CD4-positive, alpha-beta memory T cell (primary cell): ENCODE data around the gene TMEM106C. TPM values are rescaled to one million over a fixed set of nuclear protein-coding genes. Genes with fewer than 3 reads are reported as not detected.
A peak's percentile ranks its signal among the peaks of the same experiment; 100 is the strongest.

ENCODE experiments used
- CTCF ChIA-PET: fragments of 350-600 bp; sonication (Branson Sonifier 250); formaldehyde crosslinking; loops from one replicate; lab custom pipeline; 2021; ENCODE audit warnings: inconsistent platforms; ENCODE audit not compliant: partially characterized antibody; lab: Charles Lee
- POLR2A ChIA-PET: fragments of 350-600 bp; sonication (Branson Sonifier 250); formaldehyde crosslinking; loops from one replicate; lab custom pipeline; 2021; ENCODE audit not compliant: partially characterized antibody; lab: Charles Lee
- DNase-seq, 5 donors: peaks; one replicate each; pipeline versions ENCODE4 v3.0.0 to v3.0.0-alpha.2; 2020 to 2022; ENCODE audit warnings: mixed read lengths in 1 of 5
- H3K27ac ChIP-seq: one replicate; pipeline ENCODE4 v1.7.0; 2013; ENCODE audit warnings: low read depth, low read length
- H3K27me3 ChIP-seq: 2 replicates; pipeline ENCODE4 v1.7.0; 2013; ENCODE audit warnings: mild to moderate bottlenecking, low read length, moderate library complexity; ENCODE audit not compliant: insufficient read depth
- H3K36me3 ChIP-seq: 2 replicates; pipeline ENCODE4 v1.7.0; 2013; ENCODE audit warnings: mild to moderate bottlenecking, low read length, moderate library complexity; ENCODE audit not compliant: insufficient read depth
- H3K4me1 ChIP-seq: 2 replicates; pipeline ENCODE4 v1.7.0; 2013; ENCODE audit warnings: mild to moderate bottlenecking, low read length, moderate library complexity; ENCODE audit not compliant: insufficient read depth
- H3K4me3 ChIP-seq, 2 donors: one replicate each; pipeline ENCODE4 v1.7.0; 2013; ENCODE audit warnings: low read length in 2 of 2, mild to moderate bottlenecking in 1 of 2
- H3K9me3 ChIP-seq, 2 donors: one replicate each; pipeline ENCODE4 v1.7.0; 2013; ENCODE audit warnings: low read length in 2 of 2, control low read depth in 1 of 2; ENCODE audit not compliant: control insufficient read depth in 1 of 2
- H3K27ac Mint-ChIP-seq, 7 donors: one replicate each; pipeline ENCODE4 v1.8.0; 2020 to 2021; ENCODE audit warnings: mixed read lengths in 7 of 7, mild to moderate bottlenecking in 6 of 7, inconsistent platforms in 3 of 7, moderate library complexity in 3 of 7
- H3K27me3 Mint-ChIP-seq, 2 donors: one replicate each; pipeline ENCODE4 v1.8.0; 2020 to 2021; ENCODE audit warnings: mixed read lengths in 2 of 2
- H3K36me3 Mint-ChIP-seq, 2 donors: one replicate each; pipeline ENCODE4 v1.8.0; 2020 to 2021; ENCODE audit warnings: mixed read lengths in 2 of 2, inconsistent platforms in 1 of 2, mild to moderate bottlenecking in 1 of 2
- H3K4me1 Mint-ChIP-seq, 4 donors: one replicate each; pipeline ENCODE4 v1.8.0; 2020 to 2021; ENCODE audit warnings: mixed read lengths in 4 of 4, mild to moderate bottlenecking in 1 of 4
- H3K4me3 Mint-ChIP-seq, 8 donors: one replicate each; pipeline ENCODE4 v1.8.0; 2020 to 2021; ENCODE audit warnings: mixed read lengths in 8 of 8, mild to moderate bottlenecking in 7 of 8, moderate library complexity in 6 of 8, inconsistent platforms in 3 of 8
- H3K9me3 Mint-ChIP-seq, 8 donors: one replicate each; pipeline ENCODE4 v1.8.0; 2020 to 2021; ENCODE audit warnings: mixed read lengths in 8 of 8, mild to moderate bottlenecking in 5 of 8, inconsistent platforms in 3 of 8, moderate library complexity in 1 of 8
- intact Hi-C: fragments of 100-400 bp; cut with micrococcal nuclease; formaldehyde crosslinking; loops from one replicate; pipeline ENCODE4 v1.15.1; 2023
- polyA plus RNA-seq, 2 donors: library from polyadenylated mRNA; unstranded; fragments of 300-500 nt; fragmentation: Illumina TruSeq; gene quantifications; one replicate each; pipeline ENCODE4 v1.2.3, GENCODE V29; 2021
- total RNA-seq, 2 experiments: library from RNA; stranded (reverse); gene quantifications; one replicate each; pipeline ENCODE4 v1.2.3, GENCODE V29; 2021

Gene TMEM106C
- total and polyA plus RNA-seq, 4 experiments from 2014 or later = 42.5 to 77.4 (median 44.6) TPM

DNA sequence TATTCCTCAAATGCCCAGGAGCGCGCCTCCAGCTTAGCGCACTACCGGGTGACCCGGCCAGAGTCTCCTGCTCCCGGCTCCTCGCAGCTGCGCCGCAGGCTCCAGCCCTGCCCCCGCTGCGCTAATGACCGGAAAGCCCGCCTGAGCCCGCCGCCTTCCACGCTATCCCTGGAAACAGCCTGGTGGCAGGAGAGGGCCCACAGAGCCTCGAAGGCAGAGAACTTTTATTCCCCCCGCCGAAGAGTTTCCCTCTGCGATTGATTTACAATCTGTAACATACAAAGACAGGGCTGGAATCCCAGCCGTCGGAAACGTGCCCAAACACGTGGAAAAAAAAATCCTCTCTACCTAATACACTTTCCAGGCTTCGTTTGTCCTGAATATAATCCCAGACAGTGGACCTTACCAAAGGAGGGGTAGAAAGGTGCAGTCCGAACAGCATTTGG lies 39.4 kb downstream of the TMEM106C start:
- peak overlapping the region; percentile 46 to 88 (median 77) for H3K4me3 Mint-ChIP-seq
- intact Hi-C loops = no loop called here
- POLR2A ChIA-PET = interaction anchor here (1.1 kb wide), 1 partner anchor 99 kb away, joined by 3 read pairs; no protein-coding TSS in a partner anchor

DNA sequence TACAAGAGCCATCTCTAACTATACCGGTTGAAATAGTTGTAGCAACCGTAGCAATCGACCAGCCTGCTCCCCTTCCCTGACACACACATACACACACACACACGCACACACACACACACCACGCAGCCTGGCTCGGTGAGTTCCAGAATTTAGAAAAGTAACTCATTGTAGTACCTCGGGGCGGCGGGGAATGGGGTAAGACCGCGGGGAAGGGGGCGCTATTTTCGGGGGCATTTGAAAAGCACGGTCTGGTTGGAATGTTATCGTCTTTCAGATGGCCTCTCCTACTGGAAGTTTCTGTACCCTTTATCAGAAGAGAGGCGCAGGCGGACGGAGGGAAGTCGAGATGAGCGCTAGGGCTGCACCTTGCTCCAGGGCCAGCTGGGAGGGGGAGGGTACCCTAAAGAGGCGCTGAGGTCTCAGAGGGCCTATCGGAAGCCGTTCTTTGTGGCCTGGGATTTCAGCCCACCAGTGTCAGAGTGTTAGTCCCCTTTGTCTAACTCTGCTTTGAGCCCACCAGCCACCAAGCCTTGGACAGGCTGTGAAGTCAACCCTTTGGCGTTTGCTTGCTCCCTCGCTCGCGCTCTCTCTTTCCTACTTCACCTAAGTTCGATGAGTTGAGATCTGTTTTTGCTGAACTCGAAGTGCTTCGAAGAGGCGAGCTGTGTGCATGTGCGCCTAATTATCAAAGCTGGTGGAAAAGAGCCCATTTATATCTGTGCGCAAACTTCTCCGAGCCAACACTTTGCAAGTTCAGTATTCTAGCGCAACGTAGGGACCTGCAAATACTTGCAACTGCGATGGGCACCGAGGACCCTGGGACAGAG lies 40.0 kb downstream of the TMEM106C start:
- DNase-seq = peak in 2 of 5 donors; percentile 20 to 24
- H3K36me3 ChIP-seq = no peaks in the 10 kb centered on the region
- H3K9me3 ChIP-seq = no peaks in the 10 kb centered on the region
- H3K4me3 ChIP-seq = peak overlapping the region in 1 of 2 donors; percentile 26
- CTCF ChIA-PET = no interaction called here
- peaks cover 44% of the 10 kb centered on the region for H3K4me1 ChIP-seq
- intact Hi-C loops = no loop called here
- H3K36me3 Mint-ChIP-seq = no peaks in the 10 kb centered on the region
- peak overlapping the region in 2 of 7 donors; percentile 45 to 68 for H3K27ac Mint-ChIP-seq
- no peak overlapping the region for H3K27ac ChIP-seq
- peaks cover 25 to 44% (median 35%) of the 10 kb centered on the region in 4 donors for H3K4me1 Mint-ChIP-seq
- H3K9me3 Mint-ChIP-seq = peaks cover 0 to 2% (median 0%) of the 10 kb centered on the region in 8 donors
- H3K27me3 ChIP-seq = peaks cover 66% of the 10 kb centered on the region
- H3K27me3 Mint-ChIP-seq = peaks cover 69 to 70% of the 10 kb centered on the region in 2 donors
- H3K4me3 Mint-ChIP-seq = peak overlapping the region; percentile 71 to 88 (median 77)
- POLR2A ChIA-PET = interaction anchor here (1.1 kb wide), 1 partner anchor 100 kb away, joined by 3 read pairs; no protein-coding TSS in a partner anchor

More for the DNA sequence above, 39.4 kb downstream of the TMEM106C start:
- Histone ChIP-seq H3K27me3 (peaks cover 64% of the 10 kb centered on the region), H3K4me1 (peaks cover 44% of the 10 kb centered on the region), H3K9me3 (no peaks in the 10 kb centered on the region), H3K27ac (no peak overlapping the region), H3K36me3 (no peaks in the 10 kb centered on the region), H3K4me3 (peak overlapping the region in 1 of 2 donors; percentile 34)
- Mint-ChIP-seq H3K27ac (peak overlapping the region in 1 of 7 donors; percentile 68), H3K27me3 (peaks cover 64 to 74% of the 10 kb centered on the region in 2 donors), H3K9me3 (peaks cover 0 to 2% (median 0%) of the 10 kb centered on the region in 8 donors), H3K4me1 (peaks cover 25 to 44% (median 35%) of the 10 kb centered on the region in 4 donors), H3K36me3 (no peaks in the 10 kb centered on the region)
- no peak for DNase-seq
- CTCF ChIA-PET = no interaction called here

DNA sequence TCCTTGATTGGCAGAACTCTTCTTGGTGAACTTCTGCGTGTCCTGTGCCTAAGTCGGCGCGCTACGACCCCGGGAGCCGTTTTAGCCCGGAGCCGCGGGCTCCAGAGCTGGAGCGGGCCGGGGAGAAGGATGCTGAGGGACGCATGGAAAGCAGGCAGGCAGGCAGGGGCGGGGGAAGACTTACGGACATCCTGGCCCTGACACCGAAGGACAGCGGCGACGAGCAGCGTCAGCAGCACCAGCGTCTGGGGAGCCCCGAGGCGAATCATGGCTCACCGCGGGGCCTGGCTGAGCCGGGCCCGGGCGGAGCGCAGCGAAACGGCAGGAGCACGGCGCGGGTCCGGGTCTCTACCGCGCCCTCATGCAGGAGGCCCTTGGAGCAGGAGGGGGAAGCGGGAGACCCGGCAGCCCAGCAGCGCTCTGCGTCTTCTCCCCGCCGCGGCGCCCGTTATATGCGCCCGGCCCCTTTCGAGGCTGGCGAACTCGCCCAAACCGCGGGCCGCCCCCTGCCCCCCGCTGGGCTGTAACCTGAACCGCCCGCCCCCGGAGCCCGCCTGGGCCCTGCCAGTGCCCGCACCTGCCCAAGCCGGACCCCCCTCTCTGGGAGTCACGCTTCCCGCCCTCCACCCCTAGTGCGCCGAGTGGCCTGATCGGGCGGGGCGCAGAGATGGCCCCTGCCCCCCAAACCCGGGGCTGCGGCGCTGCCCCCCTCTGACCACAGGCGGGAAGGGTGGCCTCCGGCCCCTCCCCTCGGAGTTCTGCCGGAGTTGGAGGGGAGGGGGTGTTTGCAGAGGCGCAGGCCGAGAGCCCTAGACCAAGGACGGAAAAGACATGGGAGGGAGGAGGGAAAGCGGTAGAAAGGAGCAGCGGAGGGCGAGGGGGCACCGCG lies 40.9 kb downstream of the TMEM106C start, which contains the start of gene COL2A1:
Gene COL2A1 (minus strand): TSS at position 424 of the 889 bp plus-strand sequence. CDS start 155 bp downstream, at position 269.
- Mint-ChIP-seq H3K36me3 (no peaks in the 10 kb centered on the region), H3K9me3 (peaks cover 0 to 2% (median 0%) of the 10 kb centered on the region in 8 donors), H3K27ac (peak within 1 kb of the TSS in 1 of 7 donors; percentile 45), H3K4me3 (peak within 1 kb of the TSS; percentile 71 to 88 (median 77)), H3K27me3 (peaks cover 69 to 71% of the 10 kb centered on the region in 2 donors), H3K4me1 (peaks cover 25 to 44% (median 35%) of the 10 kb centered on the region in 4 donors)
- peaks cover 70% of the 10 kb centered on the region for H3K27me3 ChIP-seq
- intact Hi-C loops = no loop called here
- H3K4me3 ChIP-seq = peak within 1 kb of the TSS in 1 of 2 donors; percentile 30
- CTCF ChIA-PET = no interaction called here
- H3K27ac ChIP-seq = no peak within 1 kb of the TSS
- POLR2A ChIA-PET = no interaction called here
- peaks cover 44% of the 10 kb centered on the region for H3K4me1 ChIP-seq
- peak in 2 of 5 donors; percentile 17 to 33 for DNase-seq
- H3K36me3 ChIP-seq = no peaks in the 10 kb centered on the region
- H3K9me3 ChIP-seq = no peaks in the 10 kb centered on the region

DNA sequence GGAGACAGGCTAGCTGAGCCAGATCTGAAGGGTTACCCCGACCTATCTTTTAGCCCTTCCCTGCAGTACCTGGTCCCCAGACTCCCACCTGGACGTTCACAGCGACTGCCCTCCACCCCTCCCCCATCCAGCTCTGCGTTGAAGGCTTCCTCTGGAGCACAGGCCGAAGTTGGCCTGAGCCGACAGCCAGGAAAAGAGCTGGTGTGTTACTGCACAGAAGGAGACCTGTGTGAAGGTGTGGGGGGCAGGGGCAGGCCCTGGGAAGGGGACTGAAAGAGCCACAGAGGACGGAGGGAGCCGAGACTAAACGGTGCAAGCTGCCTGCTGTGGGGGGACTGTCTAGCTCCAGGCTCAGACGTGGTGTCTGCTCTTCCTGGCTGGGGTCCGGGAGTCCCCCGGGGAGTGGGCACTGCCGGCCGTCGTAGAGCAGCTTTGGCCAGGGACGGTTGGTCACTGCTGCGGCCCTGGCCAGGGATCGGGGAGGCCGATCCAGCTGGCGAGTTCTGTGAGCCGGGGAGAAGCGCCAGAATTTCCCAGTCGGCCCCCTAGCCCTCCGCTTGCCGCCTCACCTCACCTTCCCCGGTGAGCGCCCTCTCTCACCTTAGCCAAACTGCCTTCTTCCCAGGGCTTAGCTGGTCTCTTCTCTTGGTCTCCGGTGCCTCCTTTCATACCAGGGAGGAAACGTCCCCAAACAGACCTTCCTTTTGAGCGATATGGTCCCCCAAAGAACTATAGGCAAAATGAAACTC lies 41.8 kb downstream of the TMEM106C start:
- DNase-seq = peak in 1 of 5 donors; percentile 31
- POLR2A ChIA-PET = interaction anchor here (1.1 kb wide), 1 partner anchor 15 kb away, joined by 3 read pairs; no protein-coding TSS in a partner anchor
- Histone ChIP-seq H3K36me3 (no peaks in the 10 kb centered on the region), H3K4me3 (peak overlapping the region in 1 of 2 donors; percentile 30), H3K9me3 (no peaks in the 10 kb centered on the region), H3K27ac (no peak overlapping the region), H3K27me3 (peaks cover 68% of the 10 kb centered on the region), H3K4me1 (peaks cover 44% of the 10 kb centered on the region)
- H3K4me3 Mint-ChIP-seq = peak overlapping the region; percentile 8 to 83 (median 71)
- peaks cover 0 to 2% (median 0%) of the 10 kb centered on the region in 8 donors for H3K9me3 Mint-ChIP-seq
- no peak overlapping the region for H3K27ac Mint-ChIP-seq
- CTCF ChIA-PET = no interaction called here
- H3K36me3 Mint-ChIP-seq = no peaks in the 10 kb centered on the region
- intact Hi-C loops = no loop called here
- peaks cover 65 to 72% of the 10 kb centered on the region in 2 donors for H3K27me3 Mint-ChIP-seq
- H3K4me1 Mint-ChIP-seq = peaks cover 25 to 44% (median 35%) of the 10 kb centered on the region in 4 donors

DNA sequence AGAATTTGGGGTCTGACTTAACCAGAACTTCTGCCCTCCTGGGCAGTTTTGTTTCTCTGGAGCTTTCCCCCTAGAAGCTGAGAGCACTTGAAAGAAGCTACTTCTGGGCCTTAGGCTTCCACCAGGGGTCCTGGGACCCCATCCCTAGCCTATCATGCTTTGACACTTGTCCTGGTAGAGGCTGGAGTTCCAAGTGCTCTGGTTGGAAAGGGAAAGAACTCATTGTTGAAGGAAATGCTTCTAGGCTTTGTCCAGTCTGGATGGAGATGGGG lies 42.3 kb downstream of the TMEM106C start:
- H3K36me3 Mint-ChIP-seq = no peaks in the 10 kb centered on the region
- Histone ChIP-seq H3K27me3 (peaks cover 63% of the 10 kb centered on the region), H3K36me3 (no peaks in the 10 kb centered on the region), H3K4me3 (no peak overlapping the region), H3K4me1 (peaks cover 44% of the 10 kb centered on the region), H3K9me3 (no peaks in the 10 kb centered on the region), H3K27ac (no peak overlapping the region)
- CTCF ChIA-PET = no interaction called here
- POLR2A ChIA-PET = interaction anchor here (1.1 kb wide), 1 partner anchor 15 kb away, joined by 3 read pairs; no protein-coding TSS in a partner anchor
- H3K27me3 Mint-ChIP-seq = peaks cover 63 to 68% of the 10 kb centered on the region in 2 donors
- H3K9me3 Mint-ChIP-seq = peaks cover 0 to 2% (median 0%) of the 10 kb centered on the region in 8 donors
- no peak for DNase-seq
- H3K4me1 Mint-ChIP-seq = peaks cover 25 to 44% (median 35%) of the 10 kb centered on the region in 4 donors
- intact Hi-C loops = no loop called here
- no peak overlapping the region for H3K27ac Mint-ChIP-seq
- H3K4me3 Mint-ChIP-seq = peak overlapping the region in 5 of 8 donors; percentile 8 to 83 (median 71)

DNA sequence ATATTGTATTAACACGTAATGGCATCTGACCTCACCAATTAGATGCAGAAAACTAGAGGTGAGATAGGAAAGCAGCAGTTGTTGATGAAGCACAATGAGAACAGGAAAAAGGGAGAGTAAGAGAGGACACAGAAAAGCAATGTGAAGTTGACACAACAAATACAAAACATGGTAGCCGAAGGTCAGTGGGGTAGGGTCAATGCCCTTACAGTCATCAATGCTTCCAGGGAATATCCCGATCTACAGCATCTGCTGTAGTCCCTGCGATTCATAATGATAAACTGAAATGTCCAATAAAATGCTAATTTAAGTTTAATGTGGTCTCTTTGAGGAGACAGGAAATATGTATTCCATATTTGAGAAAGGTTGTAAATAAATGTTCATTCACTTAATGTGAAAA lies 43.8 kb downstream of the TMEM106C start:
- no peaks in the 10 kb centered on the region for H3K36me3 Mint-ChIP-seq
- H3K27ac ChIP-seq = no peak overlapping the region
- H3K36me3 ChIP-seq = no peaks in the 10 kb centered on the region
- peaks cover 15 to 30% (median 24%) of the 10 kb centered on the region in 4 donors for H3K4me1 Mint-ChIP-seq
- intact Hi-C loops = no loop called here
- H3K27me3 ChIP-seq = peaks cover 48% of the 10 kb centered on the region
- peaks cover 29% of the 10 kb centered on the region for H3K4me1 ChIP-seq
- ChIA-PET CTCF (interaction anchor here (1.4 kb wide), 1 partner anchor 611 kb away, joined by 3 read pairs; no protein-coding TSS in a partner anchor), POLR2A (no interaction called here)
- no peak overlapping the region for H3K27ac Mint-ChIP-seq
- DNase-seq = no peak
- H3K27me3 Mint-ChIP-seq = peaks cover 53 to 64% of the 10 kb centered on the region in 2 donors
- H3K4me3 ChIP-seq = no peak overlapping the region
- H3K9me3 Mint-ChIP-seq = peaks cover 0 to 2% (median 0%) of the 10 kb centered on the region in 8 donors
- peak overlapping the region in 1 of 8 donors; percentile 2 for H3K4me3 Mint-ChIP-seq
- no peaks in the 10 kb centered on the region for H3K9me3 ChIP-seq
